Fibroblast of villous mesenchyme (primary cell): ENCODE measurements around the gene B3GNT5. TPM values are rescaled to one million over a fixed set of nuclear protein-coding genes. Genes with fewer than 3 reads are reported as not detected.

Experiments
- DNase-seq: peaks from one replicate; pipeline ENCODE4 v3.0.0-alpha.2; 2010; ENCODE audit warnings: low read depth
- H3K4me3 ChIP-seq: 2 replicates; pipeline ENCODE4 v1.5.1; 2011; ENCODE audit warnings: low read depth, mild to moderate bottlenecking, low read length
- total RNA-seq: library from RNA; depleted of rRNA; stranded (reverse); fragments of >200 nt; gene quantifications from 2 replicates; pipeline ENCODE4 v1.2.3, GENCODE V29; 2012
- TF ChIP-seq, protein P1 (sequence below): IDR thresholded peaks from 2 replicates; pipeline ENCODE4 v1.5.1; 2012; ENCODE audit warnings: low read depth, mild to moderate bottlenecking, low read length; ENCODE audit not compliant: insufficient read depth

The B3GNT5 gene
- total RNA-seq, 1 donor, result 6.0 TPM

DNA sequence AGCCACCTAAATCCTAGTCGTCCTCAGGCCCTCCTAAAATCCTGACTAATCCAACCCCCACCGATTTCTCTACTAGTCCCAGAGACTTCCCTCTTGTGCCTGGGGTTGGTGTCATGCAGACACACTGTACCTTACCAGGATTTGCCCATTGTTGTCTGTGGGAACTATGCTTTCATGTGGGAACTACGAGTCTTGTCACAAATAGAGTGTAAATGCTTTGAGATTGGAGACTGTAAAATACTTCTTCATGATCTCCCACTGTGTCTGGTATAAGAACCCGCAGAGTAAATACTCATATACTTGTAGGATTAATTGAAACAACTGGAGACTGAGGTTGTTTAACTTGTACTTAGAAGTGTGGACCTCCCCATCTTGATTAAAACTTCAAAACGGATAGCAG lies 11.2 kb downstream of the B3GNT5 start:
- no peak for DNase-seq
- H3K4me3 ChIP-seq, result no peak overlapping the region
- TF ChIP-seq, protein P1, sequence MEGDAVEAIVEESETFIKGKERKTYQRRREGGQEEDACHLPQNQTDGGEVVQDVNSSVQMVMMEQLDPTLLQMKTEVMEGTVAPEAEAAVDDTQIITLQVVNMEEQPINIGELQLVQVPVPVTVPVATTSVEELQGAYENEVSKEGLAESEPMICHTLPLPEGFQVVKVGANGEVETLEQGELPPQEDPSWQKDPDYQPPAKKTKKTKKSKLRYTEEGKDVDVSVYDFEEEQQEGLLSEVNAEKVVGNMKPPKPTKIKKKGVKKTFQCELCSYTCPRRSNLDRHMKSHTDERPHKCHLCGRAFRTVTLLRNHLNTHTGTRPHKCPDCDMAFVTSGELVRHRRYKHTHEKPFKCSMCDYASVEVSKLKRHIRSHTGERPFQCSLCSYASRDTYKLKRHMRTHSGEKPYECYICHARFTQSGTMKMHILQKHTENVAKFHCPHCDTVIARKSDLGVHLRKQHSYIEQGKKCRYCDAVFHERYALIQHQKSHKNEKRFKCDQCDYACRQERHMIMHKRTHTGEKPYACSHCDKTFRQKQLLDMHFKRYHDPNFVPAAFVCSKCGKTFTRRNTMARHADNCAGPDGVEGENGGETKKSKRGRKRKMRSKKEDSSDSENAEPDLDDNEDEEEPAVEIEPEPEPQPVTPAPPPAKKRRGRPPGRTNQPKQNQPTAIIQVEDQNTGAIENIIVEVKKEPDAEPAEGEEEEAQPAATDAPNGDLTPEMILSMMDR, result no peak

DNA sequence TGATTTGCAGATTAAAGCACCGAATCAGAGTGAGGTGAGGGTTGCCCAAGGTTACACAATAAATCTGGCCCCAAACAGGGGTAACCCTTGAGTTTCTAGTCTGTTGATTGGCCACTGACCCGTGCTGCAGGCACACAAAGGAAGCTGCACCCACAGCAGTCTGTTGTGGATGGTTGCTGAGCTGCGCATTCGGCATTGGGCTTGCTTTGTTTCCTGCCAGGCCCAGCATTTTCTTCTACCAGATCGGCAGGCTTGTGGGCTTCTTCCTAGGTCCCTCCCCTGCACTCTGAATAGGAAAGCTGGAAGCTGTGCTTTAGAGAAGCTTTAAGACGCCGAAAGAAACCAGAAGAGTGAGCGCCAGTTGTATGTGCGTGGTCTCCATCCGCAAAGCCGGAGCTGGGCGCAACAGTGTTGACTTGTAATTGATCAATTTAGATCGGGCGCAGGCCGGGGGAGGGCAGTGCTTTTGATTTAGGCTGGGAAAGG lies 12.1 kb downstream of the B3GNT5 start:
- TF ChIP-seq, protein P1, result no peak
- H3K4me3 ChIP-seq, result no peak overlapping the region
- DNase-seq, result peak; percentile 48

DNA sequence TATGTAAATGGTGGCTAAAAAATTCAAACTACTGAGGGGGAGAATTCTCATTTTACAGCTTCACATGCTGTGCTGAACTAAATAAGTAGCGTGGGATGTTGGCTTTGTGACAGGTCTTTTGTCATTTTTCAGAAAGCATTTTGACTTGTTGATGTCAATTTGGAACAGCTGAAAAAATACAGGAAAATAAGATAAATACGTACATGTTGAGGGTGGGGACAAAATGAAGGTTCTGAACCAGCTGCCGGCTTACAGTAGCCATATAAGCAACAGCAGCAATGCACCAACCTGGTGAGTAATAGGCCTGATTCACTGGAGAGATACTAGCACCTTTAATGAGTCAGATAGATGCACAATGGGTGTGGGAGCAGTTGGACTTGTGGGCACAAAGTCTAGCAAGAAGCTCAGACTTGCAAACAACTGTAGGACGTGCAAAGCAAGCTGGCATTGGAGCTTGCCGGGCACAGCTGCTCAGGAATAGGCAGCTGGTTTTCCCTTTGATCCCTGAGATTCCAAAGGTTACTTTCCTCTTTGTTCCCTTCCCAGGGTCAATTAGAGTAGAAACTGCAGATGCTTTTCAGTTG lies 12.9 kb downstream of the B3GNT5 start:
- H3K4me3 ChIP-seq, result no peak overlapping the region
- TF ChIP-seq, protein P1, result no peak
- peak; percentile 74 for DNase-seq

GRCh38 chr3:183266454-183266853 lies 13.4 kb downstream of the B3GNT5 start:
- no peak overlapping the region for H3K4me3 ChIP-seq
- TF ChIP-seq, protein P1, result no peak
- DNase-seq, result no peak

DNA sequence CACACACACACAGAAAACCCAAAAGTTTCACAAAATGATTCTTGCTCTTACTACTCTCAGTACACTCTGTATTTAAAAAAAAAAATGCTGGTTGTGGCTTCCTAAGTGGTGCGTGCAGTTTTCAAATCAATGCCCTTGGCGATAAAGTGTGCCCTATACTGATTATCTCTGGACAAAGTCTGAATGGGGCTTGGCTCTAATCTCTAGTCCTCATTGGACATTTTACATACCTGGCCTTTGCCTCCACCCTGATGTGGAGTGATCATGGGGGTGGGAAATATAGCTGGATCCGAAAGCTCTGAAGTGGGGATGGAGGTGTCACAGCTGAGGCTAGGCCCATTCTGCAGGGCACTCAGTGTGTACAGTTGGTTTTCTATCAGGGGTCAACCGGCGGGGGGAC lies 14.1 kb downstream of the B3GNT5 start:
- H3K4me3 ChIP-seq, result no peak overlapping the region
- TF ChIP-seq, protein P1, result no peak
- DNase-seq, result no peak

DNA sequence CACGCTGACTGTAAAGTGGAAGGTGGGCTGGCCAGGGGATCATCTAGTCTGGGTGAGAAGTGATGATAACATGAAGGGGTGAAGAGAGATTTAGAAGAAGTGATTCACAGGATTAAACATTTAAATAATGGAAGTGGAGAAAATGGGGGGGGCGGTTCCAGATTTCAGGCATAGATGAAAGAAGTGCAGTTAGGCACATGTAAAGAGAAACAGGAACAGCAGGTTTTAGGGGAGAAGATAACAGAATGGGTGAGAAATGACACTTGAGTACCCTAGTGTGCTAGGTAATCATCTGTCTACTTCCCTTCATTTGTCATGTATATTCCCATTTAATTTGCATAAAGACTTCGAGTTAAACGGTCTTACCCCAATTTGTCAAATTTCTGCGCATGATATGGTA lies 15.3 kb downstream of the B3GNT5 start:
- DNase-seq, result no peak
- TF ChIP-seq, protein P1, result no peak

DNA sequence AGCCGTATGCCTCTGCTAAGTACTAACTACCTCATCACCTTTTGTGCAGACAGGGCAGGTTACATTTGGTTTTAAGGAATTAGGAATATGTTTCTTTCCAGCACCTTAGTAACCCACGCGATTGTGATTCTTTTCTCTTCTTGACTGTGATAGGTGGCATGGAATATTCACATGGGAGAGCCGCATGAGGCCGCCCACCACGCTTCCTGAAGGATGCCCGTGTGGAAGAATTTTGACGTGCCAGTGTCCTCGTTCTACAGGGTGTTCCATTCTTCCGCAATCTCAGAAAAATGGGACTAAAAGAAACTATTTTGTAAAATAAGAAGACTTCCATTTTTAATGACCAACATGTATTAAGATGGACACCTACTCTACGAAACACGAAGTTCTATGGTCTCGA lies 16.3 kb downstream of the B3GNT5 start:
- no peak overlapping the region for H3K4me3 ChIP-seq
- no peak for DNase-seq
- TF ChIP-seq, protein P1, result no peak

More for the DNA sequence above, 15.3 kb downstream of the B3GNT5 start:
- H3K4me3 ChIP-seq, result no peak overlapping the region
